Heart left ventricle (tissue), 16 donors: ENCODE results near the gene SIN3A. TPM values are rescaled to one million over a fixed set of nuclear protein-coding genes. Genes with fewer than 3 reads are reported as not detected.
"Not testable (repeated sequence)": the region's sequence is repeated elsewhere in the genome, so short reads cannot be mapped to it uniquely, and the experiment has no call there.

Experiments
- ATAC-seq, 4 donors: fragments of 200-7000 bp; cut with Tn5 transposase; one replicate each; pipeline ENCODE4 v1.9.1; 2020 to 2022; ENCODE audit warnings: moderate library complexity in 4 of 4, mild to moderate bottlenecking in 3 of 4, moderate number of reproducible peaks in 1 of 4
- DNase-seq, 5 donors: peaks; one replicate each; pipeline ENCODE4 v3.0.0-alpha.2; 2020
- H3K27ac ChIP-seq, 12 donors: fragments of 200-600 bp; sonication (generic) in 4 of 12; one replicate each; pipeline versions ENCODE4 v1.5.0 to v1.8.0; 2016 to 2022; ENCODE audit warnings: mild to moderate bottlenecking in 2 of 12
- H3K27me3 ChIP-seq, 9 donors: fragments of 200-600 bp; sonication (generic) in 2 of 9; one replicate each; pipeline versions ENCODE4 v1.5.1 to v1.8.0; 2016 to 2022; ENCODE audit warnings: mild to moderate bottlenecking in 3 of 9
- H3K36me3 ChIP-seq, 9 donors: fragments of 200-600 bp; sonication (generic) in 2 of 9; one replicate each; pipeline versions ENCODE4 v1.5.0 to v1.8.0; 2018 to 2022; ENCODE audit warnings: mild to moderate bottlenecking in 2 of 9
- H3K4me1 ChIP-seq, 12 donors: fragments of 200-600 bp; sonication (generic) in 4 of 12; one replicate each; pipeline versions ENCODE4 v1.5.0 to v1.8.0; 2016 to 2022; ENCODE audit warnings: mild to moderate bottlenecking in 3 of 12
- H3K4me3 ChIP-seq, 12 donors: fragments of 200-600 bp; sonication (generic) in 4 of 12; one replicate each; pipeline versions ENCODE4 v1.5.0 to v1.8.0; 2017 to 2022; ENCODE audit warnings: mild to moderate bottlenecking in 9 of 12, moderate library complexity in 4 of 12
- H3K9me3 ChIP-seq, 12 donors: fragments of 200-600 bp; sonication (generic) in 4 of 12; one replicate each; pipeline versions ENCODE4 v1.5.0 to v1.8.0; 2016 to 2022; ENCODE audit warnings: mild to moderate bottlenecking in 1 of 12
- POLR2A ChIP-seq, 2 donors: fragments of 450-650 bp; IDR thresholded peaks; one replicate each; pipeline ENCODE4 v1.6.1; 2017; ENCODE audit warnings: antibody characterized with exemption in 2 of 2, mild to moderate bottlenecking in 2 of 2, moderate library complexity in 2 of 2
- WGBS, 4 donors: extraction: QIAGEN DNeasy Blood & Tissue Kit in 2 of 4; methylation state at CpG; one replicate each; pipeline versions ENCODE4 v1.1.5 to v1.1.7; 2013 to 2018; 5-methylcytosine and 5-hydroxymethylcytosine counted together
- intact Hi-C, 10 donors: fragments of 100-400 bp; cut with DNase I; formaldehyde crosslinking; loops; one replicate each; pipeline versions ENCODE4 v1.11.1 to v1.14.2; 2022
- polyA plus RNA-seq, 2 donors: library from polyadenylated mRNA; stranded (reverse); fragments of 200-250 nt; gene quantifications; one replicate each; pipeline ENCODE4 v1.2.3, GENCODE V29; 2013
- total RNA-seq, 9 donors: library from RNA; depleted of rRNA in 2 of 9; stranded (reverse); fragments of >200 nt in 2 of 9; fragmentation: NEBNext Ultra II Directional in 3 of 9; extraction: Animal tissue kit (Norgen Biotek cat#: 25700) in 3 of 9; gene quantifications; one replicate each; pipeline versions ENCODE4 v1.1.0 to v1.2.4, GENCODE V29; 2016 to 2023
- TF ChIP-seq, protein P1 (sequence below), 12 donors: fragments of 200-600 bp; sonication (generic) in 4 of 12; IDR thresholded peaks; one replicate each; pipeline versions ENCODE4 v1.5.0 to v1.8.0; 2018 to 2022; ENCODE audit warnings: antibody characterized with exemption in 12 of 12, mild to moderate bottlenecking in 5 of 12
- donor health status: ischemic (EF 13 %, LVEDD 7.1; RV severe dilation, severe dysfunction).
- donor health status: healthy with polysubstance abuse.
- donor health status: DM: no; HTN: yes; CAD: no.
- donor health status: DM: no; HTN: no; CAD: no.
- donor health status: ischemic (EF 25% LVEDD 6.9; RV normal size, moderate dysfunction).
- donor health status: ischemic (EF 25% LVEDD 5.7; RV mildly dilated, moderate dysfunction).
- donor health status: healthy.
- donor health status: DM: yes; HTN: yes; CAD: no.
- donor health status: ischemic (EF 35%, LVEDD 5.7; RV mildly dilated, moderate dysfunction).
- donor health status: nonischemic (EF 11% LVEDD 7.7; RV severe dilation, severe dysfunction).
- donor health status: DM: yes; HTN: yes; CAD: no.
- donor health status: PGD.
- donor health status: ischemic (EF 29% LVEDD 5.4; RV normal size, mild dysfunction).
- donor health status: nonischemic (EF 23%, LVEDD 6.1; RV moderate dilation, normal function).

Gene SIN3A
- total and polyA plus RNA-seq, 11 donors: 5.6 to 43.5 (median 31.3) TPM

DNA sequence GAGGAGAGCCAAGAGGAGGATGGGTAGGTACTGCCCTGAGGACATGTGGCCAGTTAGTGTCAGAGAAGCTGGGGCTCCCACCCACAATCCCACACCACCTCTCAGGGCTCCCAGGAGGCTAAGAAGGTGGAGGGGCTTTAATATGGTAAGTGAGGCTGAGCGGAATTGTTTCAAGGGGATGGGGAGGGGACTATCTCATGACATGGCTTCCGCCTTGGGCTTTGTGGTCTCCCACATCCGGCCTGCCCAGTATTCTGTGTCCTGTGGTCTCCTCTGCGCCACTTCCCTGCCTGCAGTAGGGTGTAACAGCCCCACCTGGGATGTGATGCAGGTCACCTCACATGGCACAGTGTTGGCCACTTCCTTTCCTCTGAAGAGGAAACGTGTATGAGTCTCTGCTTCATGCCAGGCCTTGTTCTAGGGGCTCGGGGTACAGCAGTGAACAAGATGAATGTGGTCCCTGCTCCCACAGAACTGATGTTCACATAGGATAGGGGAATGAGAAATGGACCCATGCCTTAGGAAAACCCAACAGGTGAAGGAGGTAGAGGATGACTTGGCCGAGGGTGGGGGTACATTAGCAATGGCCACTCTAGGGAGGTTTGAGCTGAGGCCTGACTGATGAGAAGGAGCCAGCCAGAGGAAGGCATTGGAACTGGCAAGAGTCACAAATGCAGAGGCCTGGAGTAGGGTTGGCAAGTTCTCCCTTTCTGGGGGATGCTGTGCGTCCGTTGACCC, 101.5 kb downstream of the SIN3A start:
- DNase-seq (peak in 2 of 5 donors; percentile 29 to 55), ATAC-seq (no peak)
- intact Hi-C loops: no loop called here
- Histone ChIP-seq H3K27me3 (peaks cover 0 to 4% (median 0%) of the 10 kb centered on the region in 9 donors), H3K9me3 (no peaks in the 10 kb centered on the region), H3K27ac (peak overlapping the region in 1 of 12 donors; percentile 11), H3K4me3 (no peak overlapping the region), H3K36me3 (peaks cover 0 to 9% (median 2%) of the 10 kb centered on the region in 9 donors), H3K4me1 (peaks cover 0 to 33% (median 11%) of the 10 kb centered on the region in 12 donors)
- WGBS, 4 donors: 76 to 85% (median 80%) methylated on average over 9 of the region's 9 CpGs
- TF ChIP-seq POLR2A (IDR thresholded peaks at IDR 0.05): no peak
- TF ChIP-seq, protein P1, sequence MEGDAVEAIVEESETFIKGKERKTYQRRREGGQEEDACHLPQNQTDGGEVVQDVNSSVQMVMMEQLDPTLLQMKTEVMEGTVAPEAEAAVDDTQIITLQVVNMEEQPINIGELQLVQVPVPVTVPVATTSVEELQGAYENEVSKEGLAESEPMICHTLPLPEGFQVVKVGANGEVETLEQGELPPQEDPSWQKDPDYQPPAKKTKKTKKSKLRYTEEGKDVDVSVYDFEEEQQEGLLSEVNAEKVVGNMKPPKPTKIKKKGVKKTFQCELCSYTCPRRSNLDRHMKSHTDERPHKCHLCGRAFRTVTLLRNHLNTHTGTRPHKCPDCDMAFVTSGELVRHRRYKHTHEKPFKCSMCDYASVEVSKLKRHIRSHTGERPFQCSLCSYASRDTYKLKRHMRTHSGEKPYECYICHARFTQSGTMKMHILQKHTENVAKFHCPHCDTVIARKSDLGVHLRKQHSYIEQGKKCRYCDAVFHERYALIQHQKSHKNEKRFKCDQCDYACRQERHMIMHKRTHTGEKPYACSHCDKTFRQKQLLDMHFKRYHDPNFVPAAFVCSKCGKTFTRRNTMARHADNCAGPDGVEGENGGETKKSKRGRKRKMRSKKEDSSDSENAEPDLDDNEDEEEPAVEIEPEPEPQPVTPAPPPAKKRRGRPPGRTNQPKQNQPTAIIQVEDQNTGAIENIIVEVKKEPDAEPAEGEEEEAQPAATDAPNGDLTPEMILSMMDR (IDR thresholded peaks at IDR 0.05): no peak

DNA sequence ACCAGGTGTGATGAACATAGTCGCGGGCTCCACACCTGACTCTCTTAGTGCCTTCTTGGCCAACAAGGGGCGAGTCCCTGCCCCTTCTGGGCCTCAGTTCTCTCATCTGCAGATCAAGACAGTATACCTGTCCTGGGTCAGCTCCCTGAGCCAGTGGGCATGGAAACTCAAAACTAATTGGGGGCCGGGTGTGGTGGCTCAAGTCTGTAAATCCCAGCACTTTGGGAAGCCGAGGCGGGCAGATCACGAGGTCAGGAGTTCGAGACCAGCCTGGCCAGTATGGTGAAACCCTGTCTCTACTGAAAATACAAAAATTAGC, 102.2 kb downstream of the SIN3A start:
- H3K36me3 ChIP-seq, H3K9me3 ChIP-seq, ATAC-seq, DNase-seq, intact Hi-C loops, H3K27me3 ChIP-seq: not testable (repeated sequence)
- Histone ChIP-seq H3K4me3 (peak overlapping the region in 1 of 12 donors; percentile 97), H3K27ac (peak overlapping the region in 1 of 12 donors; percentile 11), H3K4me1 (peaks cover 0 to 33% (median 11%) of the 10 kb centered on the region in 12 donors)
- 90 to 93% (median 92%) methylated on average over 6 to 8 of the region's 8 CpGs for WGBS, 4 donors

DNA sequence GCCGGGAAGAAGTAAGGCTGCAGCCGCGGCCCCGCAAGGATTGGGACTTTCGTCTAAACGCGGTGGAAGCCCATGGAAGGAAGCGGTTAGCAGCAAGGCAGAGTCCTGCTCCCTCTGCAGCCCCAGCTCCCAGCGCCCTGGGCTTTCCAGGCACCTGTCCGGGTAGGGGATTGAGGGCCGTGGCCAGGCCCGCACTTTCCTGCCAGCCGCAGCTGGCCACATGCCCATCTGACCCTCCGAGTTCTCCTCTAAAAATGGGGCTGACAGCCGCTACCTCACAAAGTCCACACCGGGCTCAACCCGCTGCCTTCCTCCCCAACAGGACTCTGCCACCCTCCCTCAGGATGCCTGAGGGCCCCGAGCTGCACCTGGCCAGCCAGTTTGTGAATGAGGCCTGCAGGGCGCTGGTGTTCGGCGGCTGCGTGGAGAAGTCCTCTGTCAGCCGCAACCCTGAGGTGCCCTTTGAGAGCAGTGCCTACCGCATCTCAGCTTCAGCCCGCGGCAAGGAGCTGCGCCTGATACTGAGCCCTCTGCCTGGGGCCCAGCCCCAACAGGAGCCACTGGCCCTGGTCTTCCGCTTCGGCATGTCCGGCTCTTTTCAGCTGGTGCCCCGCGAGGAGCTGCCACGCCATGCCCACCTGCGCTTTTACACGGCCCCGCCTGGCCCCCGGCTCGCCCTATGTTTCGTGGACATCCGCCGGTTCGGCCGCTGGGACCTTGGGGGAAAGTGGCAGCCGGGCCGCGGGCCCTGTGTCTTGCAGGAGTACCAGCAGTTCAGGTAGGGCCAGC, 102.7 kb downstream of the SIN3A start:
- ATAC-seq: peak in 3 of 4 donors; percentile 3 to 15 (median 12)
- H3K27ac ChIP-seq: peak overlapping the region in 5 of 12 donors; percentile 11 to 85 (median 73)
- peaks cover 0 to 37% (median 12%) of the 10 kb centered on the region in 12 donors for H3K4me1 ChIP-seq
- intact Hi-C loops: no loop called here
- WGBS, 4 donors: 36 to 51% (median 37%) methylated on average over 34 to 46 of the region's 46 CpGs
- TF ChIP-seq, protein P1 (IDR thresholded peaks at IDR 0.05): no peak
- TF ChIP-seq POLR2A (IDR thresholded peaks at IDR 0.05): no peak
- no peaks in the 10 kb centered on the region for H3K36me3 ChIP-seq
- peak overlapping the region; percentile 67 to 98 (median 92) for H3K4me3 ChIP-seq
- no peaks in the 10 kb centered on the region for H3K9me3 ChIP-seq
- DNase-seq: peak in 2 of 5 donors; percentile 40 to 61
- H3K27me3 ChIP-seq: peaks cover 0 to 4% (median 0%) of the 10 kb centered on the region in 9 donors

DNA sequence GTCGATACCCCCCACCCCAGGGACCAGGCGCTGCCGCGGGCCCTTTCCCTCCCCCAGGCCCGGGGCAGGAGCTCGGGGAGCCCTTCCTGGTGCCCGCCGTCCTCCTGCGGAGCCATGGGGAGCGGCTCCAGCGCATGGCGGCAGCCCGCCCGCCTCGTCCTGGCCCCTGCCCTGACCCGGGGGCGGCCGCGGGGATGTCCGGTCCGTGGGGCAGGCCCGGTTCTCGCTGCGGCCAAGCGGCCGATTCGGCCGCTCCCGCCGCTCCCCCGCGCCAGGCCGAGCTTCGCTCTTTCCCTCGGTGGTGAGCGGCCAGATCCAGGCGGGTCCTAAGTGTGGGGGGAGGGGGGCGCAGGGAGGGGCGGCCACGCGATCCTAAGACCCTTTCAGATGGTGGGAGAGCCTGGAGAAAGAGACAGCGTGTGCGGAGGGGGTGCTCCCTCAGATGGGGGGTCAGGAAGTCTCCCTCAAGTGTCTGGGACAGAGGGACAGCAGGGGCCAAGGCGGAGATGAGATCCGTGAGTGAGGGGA, 103.4 kb downstream of the SIN3A start:
- Histone ChIP-seq H3K27me3 (peaks cover 0 to 4% (median 0%) of the 10 kb centered on the region in 9 donors), H3K4me3 (peak overlapping the region; percentile 67 to 98 (median 92)), H3K9me3 (no peaks in the 10 kb centered on the region), H3K36me3 (no peaks in the 10 kb centered on the region), H3K4me1 (peaks cover 0 to 40% (median 13%) of the 10 kb centered on the region in 12 donors), H3K27ac (peak overlapping the region in 10 of 12 donors; percentile 37 to 85 (median 73))
- DNase-seq (peak in 1 of 5 donors; percentile 35), ATAC-seq (peak in 3 of 4 donors; percentile 39 to 48 (median 41))
- TF ChIP-seq, protein P1 (IDR thresholded peaks at IDR 0.05): no peak
- no peak for TF ChIP-seq POLR2A (IDR thresholded peaks at IDR 0.05)
- 1 to 4% (median 1%) methylated on average over 9 to 45 of the region's 45 CpGs for WGBS, 4 donors
- intact Hi-C loops: no loop called here
